ENCODE results near the gene MARCHF9. TPM values are rescaled to one million over a fixed set of nuclear protein-coding genes. Genes with fewer than 3 reads are reported as not detected.

Gene MARCHF9
- total and polyA plus RNA-seq, 11 donors, result 11.3 to 18.9 (median 13.6) TPM

GRCh38 chr12:57733928-57734327, 21.0 kb upstream of the MARCHF9 start:
- intact Hi-C loops (cut with DNase I), result loop anchor here in 3 of 10 donors (10.0 kb wide), 2 partner anchors 99 to 149 kb away; partner anchors contain the start of gene B4GALNT1 (in 1 of the 3)
- TF ChIP-seq CTCF (IDR thresholded peaks at IDR 0.05) (no peak), POLR2A (IDR thresholded peaks at IDR 0.05) (no peak)
- peaks cover 24 to 71% (median 36%) of the 10 kb centered on the region in 9 donors for H3K27me3 ChIP-seq

GRCh38 chr12:57734591-57734990, 20.3 kb upstream of the MARCHF9 start:
- intact Hi-C loops (cut with DNase I), result loop anchor here in 3 of 10 donors (10.0 kb wide), 2 partner anchors 100 to 150 kb away; partner anchors contain the start of gene B4GALNT1 (in 1 of the 3)
- TF ChIP-seq POLR2A (IDR thresholded peaks at IDR 0.05), result no peak
- no peak for TF ChIP-seq CTCF (IDR thresholded peaks at IDR 0.05)
- Histone ChIP-seq H3K27me3 (peaks cover 25 to 78% (median 39%) of the 10 kb centered on the region in 9 donors), H3K4me3 (peak overlapping the region in 2 of 12 donors; percentile 43 to 52), H3K36me3 (peaks cover 0 to 50% (median 0%) of the 10 kb centered on the region in 9 donors), H3K27ac (no peak overlapping the region), H3K4me1 (peaks cover 5 to 40% (median 31%) of the 10 kb centered on the region in 12 donors), H3K9me3 (no peaks in the 10 kb centered on the region)
- no peak for DNase-seq
- no peak for ATAC-seq
- 57 to 77% (median 74%) methylated on average over 4 of the region's 4 CpGs for WGBS, 4 donors

More at GRCh38 chr12:57733928-57734327, 21.0 kb upstream of the MARCHF9 start:
- WGBS, 4 donors, result 73 to 81% (median 78%) methylated on average over 4 to 6 of the region's 6 CpGs
- Histone ChIP-seq H3K4me1 (peaks cover 5 to 38% (median 29%) of the 10 kb centered on the region in 12 donors), H3K36me3 (peaks cover 0 to 51% (median 0%) of the 10 kb centered on the region in 9 donors), H3K27ac (peak overlapping the region in 1 of 12 donors; percentile 14), H3K9me3 (no peaks in the 10 kb centered on the region), H3K4me3 (peak overlapping the region in 2 of 12 donors; percentile 5 to 43)
- DNase-seq (peak in 2 of 5 donors; percentile 5 to 8), ATAC-seq (no peak)

GRCh38 chr12:57735198-57735855, 19.6 kb upstream of the MARCHF9 start:
- intact Hi-C loops (cut with DNase I), result loop anchor here in 3 of 10 donors (10.0 kb wide), 2 partner anchors 101 to 151 kb away; partner anchors contain the start of gene B4GALNT1 (in 1 of the 3)
- Histone ChIP-seq H3K36me3 (peaks cover 0 to 43% (median 0%) of the 10 kb centered on the region in 9 donors), H3K27me3 (peaks cover 25 to 81% (median 39%) of the 10 kb centered on the region in 9 donors), H3K27ac (peak overlapping the region in 3 of 12 donors; percentile 14 to 77 (median 70)), H3K4me1 (peaks cover 5 to 42% (median 31%) of the 10 kb centered on the region in 12 donors), H3K9me3 (no peaks in the 10 kb centered on the region), H3K4me3 (peak overlapping the region in 9 of 12 donors; percentile 21 to 58 (median 52))
- ATAC-seq (no peak), DNase-seq (peak in 2 of 5 donors; percentile 5 to 28)
- TF ChIP-seq CTCF (IDR thresholded peaks at IDR 0.05) (no peak), POLR2A (IDR thresholded peaks at IDR 0.05) (no peak)
- 16 to 29% (median 20%) methylated on average over 8 of the region's 8 CpGs for WGBS, 4 donors
